Measurements from ENCODE around the gene STIM1.

DNA sequence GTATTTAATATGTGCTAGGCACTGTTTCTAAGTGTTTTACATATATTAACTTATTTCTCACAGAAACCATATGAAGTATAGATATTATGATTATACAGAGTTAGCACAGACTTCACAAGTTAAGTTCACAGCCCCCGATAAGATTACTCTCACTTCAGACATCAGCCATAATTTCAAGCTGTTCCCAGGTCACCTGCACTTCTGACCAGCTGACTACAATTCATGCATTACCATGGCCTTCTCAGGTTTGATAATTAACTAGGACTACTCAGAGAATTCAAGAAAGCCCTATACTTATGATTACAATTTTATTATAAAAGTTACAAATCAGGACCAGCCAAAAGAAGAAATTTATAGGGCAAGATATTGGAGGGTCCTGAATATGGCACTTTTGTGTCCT lies 170.9 kb downstream of the STIM1 start:
- TF ChIP-seq GATA3 (IDR thresholded peaks at IDR 0.05; ENCODE audit: low read depth, low read length) (no peak), GATA2 (IDR thresholded peaks at IDR 0.05; ENCODE audit: low read depth, low read length) (no peak)
